Keratinocyte (primary cell): ENCODE measurements around the gene PLPP3. TPM values are rescaled to one million over a fixed set of nuclear protein-coding genes. Genes with fewer than 3 reads are reported as not detected.

Source experiments
- DNase-seq: peaks from one replicate; pipeline ENCODE4 v3.0.0-alpha.2; 2011; ENCODE audit warnings: low read depth, missing footprints, low spot score
- FAIRE-seq: peaks from 2 replicates; lab custom pipeline; 2011; peaks lifted over from hg19 to GRCh38; lab: Jason Lieb, UNC
- H2AFZ ChIP-seq: 2 replicates; pipeline ENCODE4 v1.6.0; 2012; ENCODE audit warnings: low read length, control low read depth, inconsistent platforms; ENCODE audit not compliant: control insufficient read depth
- H3K27ac ChIP-seq: 2 replicates; pipeline ENCODE4 v1.5.1; 2011; ENCODE audit warnings: low read length; ENCODE audit not compliant: control insufficient read depth, insufficient read depth
- H3K27me3 ChIP-seq: 3 replicates; pipeline ENCODE4 v1.6.0; 2011; ENCODE audit warnings: low read length; ENCODE audit not compliant: control insufficient read depth, insufficient read depth; ENCODE audit errors: extremely low read depth
- H3K36me3 ChIP-seq, 2 experiments: 2 replicates in 1 of 2; 3 replicates in 1 of 2; pipeline ENCODE4 v1.5.1; 2011; ENCODE audit warnings: low read length in 2 of 2, mild to moderate bottlenecking in 1 of 2; ENCODE audit not compliant: control insufficient read depth in 2 of 2, insufficient read depth in 2 of 2; ENCODE audit errors: extremely low read depth in 1 of 2
- H3K4me1 ChIP-seq: 3 replicates; pipeline ENCODE4 v1.5.1; 2011; ENCODE audit warnings: low read length; ENCODE audit not compliant: control insufficient read depth, insufficient read depth; ENCODE audit errors: extremely low read depth
- H3K4me2 ChIP-seq: 3 replicates; pipeline ENCODE4 v1.6.0; 2011; ENCODE audit warnings: low read depth, low read length; ENCODE audit not compliant: control insufficient read depth, insufficient read depth; ENCODE audit errors: extremely low read depth
- H3K4me3 ChIP-seq, 3 experiments: fragments of 200-600 bp in 1 of 3; sonication (generic) in 1 of 3; 2 replicates in 2 of 3; 3 replicates in 1 of 3; pipeline ENCODE4 v1.5.1; 2011 to 2016; ENCODE audit warnings: low read length in 3 of 3, mild to moderate bottlenecking in 3 of 3, control low read depth in 2 of 3, inconsistent platforms in 1 of 3, low read depth in 1 of 3, mixed read lengths in 1 of 3, mixed run types in 1 of 3, moderate library complexity in 1 of 3; ENCODE audit not compliant: control insufficient read depth in 2 of 3, insufficient read depth in 2 of 3; ENCODE audit errors: extremely low read depth in 1 of 3
- H3K79me2 ChIP-seq: 2 replicates; pipeline ENCODE4 v1.6.0; 2012; ENCODE audit warnings: low read length; ENCODE audit not compliant: control insufficient read depth, insufficient read depth
- H3K9ac ChIP-seq: 3 replicates; pipeline ENCODE4 v1.6.0; 2011; ENCODE audit warnings: low read length; ENCODE audit not compliant: control insufficient read depth, insufficient read depth; ENCODE audit errors: extremely low read depth
- H3K9me1 ChIP-seq: 3 replicates; pipeline ENCODE4 v1.6.0; 2011; ENCODE audit warnings: low read length; ENCODE audit not compliant: control insufficient read depth, insufficient read depth; ENCODE audit errors: extremely low read depth
- H3K9me3 ChIP-seq: 2 replicates; pipeline ENCODE4 v1.5.1; 2012; ENCODE audit warnings: low read depth, low read length; ENCODE audit not compliant: control insufficient read depth
- H4K20me1 ChIP-seq: 3 replicates; pipeline ENCODE4 v1.6.0; 2011; ENCODE audit warnings: low read length; ENCODE audit not compliant: control insufficient read depth, insufficient read depth; ENCODE audit errors: extremely low read depth
- EZH2 ChIP-seq: IDR thresholded peaks from one replicate; pipeline ENCODE4 v1.6.1; 2012; ENCODE audit warnings: inconsistent platforms, mild to moderate bottlenecking, low read length, moderate library complexity
- dilution Hi-C: fragments of 300-500 bp; cut with MboI; formaldehyde crosslinking; loops from one replicate; pipeline ENCODE4 v1.7.0; 2020; ENCODE audit warnings: low sequenced_read_pairs; ENCODE audit not compliant: extremely low pct_ligation_motif_present
- polyA plus RNA-seq, 5 experiments: library from polyadenylated mRNA; depleted of rRNA in 3 of 5; stranded (reverse) in 3 of 5; stranded (forward) in 1 of 5; unstranded in 1 of 5; fragments of >200 nt; gene quantifications; 1 replicate in 1 of 5; 2 replicates in 3 of 5; 3 replicates in 1 of 5; pipeline versions ENCODE4 v1.2.1 to v1.2.3, GENCODE V29; 2011 to 2012; ENCODE audit warnings: missing spikeins in 2 of 5, low read depth in 1 of 5, low replicate concordance in 1 of 5
- TF ChIP-seq, protein P1 (sequence below), 3 experiments: IDR thresholded peaks in 1 of 3; conservative IDR thresholded peaks in 1 of 3; optimal IDR thresholded peaks in 1 of 3; 2 replicates in 2 of 3; 3 replicates in 1 of 3; pipeline versions ENCODE3 to v1.5.1; 2011; ENCODE audit warnings: low read length in 3 of 3, mild to moderate bottlenecking in 3 of 3, moderate library complexity in 2 of 3, control low read depth in 1 of 3, inconsistent platforms in 1 of 3; ENCODE audit not compliant: insufficient read depth in 2 of 3; ENCODE audit errors: extremely low read depth in 1 of 3

The PLPP3 gene
- polyA plus RNA-seq, 1 donor (not counting 4 experiments of a cell fraction or from before 2014, with no cell fraction given) = 4.0 TPM

DNA sequence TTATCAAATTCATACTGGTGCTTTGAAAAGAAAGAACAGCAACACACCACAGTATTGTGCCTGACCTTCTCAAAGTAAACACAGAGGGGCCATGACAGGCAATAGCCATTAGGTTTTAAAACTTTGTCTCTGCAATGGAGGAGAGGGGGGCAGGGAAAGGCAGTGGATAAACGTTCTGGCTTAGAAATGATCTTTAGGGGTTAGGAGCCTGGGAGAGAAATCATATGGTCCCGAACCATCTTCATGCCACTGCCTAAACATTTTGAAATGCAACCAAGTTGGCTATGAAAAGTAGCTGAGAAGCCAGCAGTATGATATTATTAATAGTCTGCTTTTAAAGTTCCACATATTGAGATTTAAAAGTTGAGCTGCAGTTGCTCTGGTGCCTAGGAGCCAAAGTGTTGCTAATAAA lies 39.8 kb downstream of the PLPP3 start:
- no peaks in the 10 kb centered on the region for H3K27me3 ChIP-seq
- H3K9me1 ChIP-seq = no peaks in the 10 kb centered on the region
- no peak overlapping the region for H3K4me3 ChIP-seq
- dilution Hi-C loops = no loop called here
- no peak for FAIRE-seq
- no peaks in the 10 kb centered on the region for H4K20me1 ChIP-seq
- no peak overlapping the region for H2AFZ ChIP-seq
- H3K4me1 ChIP-seq = peaks cover under 1% of the 10 kb centered on the region
- no peak overlapping the region for H3K4me2 ChIP-seq
- TF ChIP-seq, protein P1, sequence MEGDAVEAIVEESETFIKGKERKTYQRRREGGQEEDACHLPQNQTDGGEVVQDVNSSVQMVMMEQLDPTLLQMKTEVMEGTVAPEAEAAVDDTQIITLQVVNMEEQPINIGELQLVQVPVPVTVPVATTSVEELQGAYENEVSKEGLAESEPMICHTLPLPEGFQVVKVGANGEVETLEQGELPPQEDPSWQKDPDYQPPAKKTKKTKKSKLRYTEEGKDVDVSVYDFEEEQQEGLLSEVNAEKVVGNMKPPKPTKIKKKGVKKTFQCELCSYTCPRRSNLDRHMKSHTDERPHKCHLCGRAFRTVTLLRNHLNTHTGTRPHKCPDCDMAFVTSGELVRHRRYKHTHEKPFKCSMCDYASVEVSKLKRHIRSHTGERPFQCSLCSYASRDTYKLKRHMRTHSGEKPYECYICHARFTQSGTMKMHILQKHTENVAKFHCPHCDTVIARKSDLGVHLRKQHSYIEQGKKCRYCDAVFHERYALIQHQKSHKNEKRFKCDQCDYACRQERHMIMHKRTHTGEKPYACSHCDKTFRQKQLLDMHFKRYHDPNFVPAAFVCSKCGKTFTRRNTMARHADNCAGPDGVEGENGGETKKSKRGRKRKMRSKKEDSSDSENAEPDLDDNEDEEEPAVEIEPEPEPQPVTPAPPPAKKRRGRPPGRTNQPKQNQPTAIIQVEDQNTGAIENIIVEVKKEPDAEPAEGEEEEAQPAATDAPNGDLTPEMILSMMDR (optimal IDR thresholded peaks at IDR 0.05 in 1 of 3, IDR thresholded peaks at IDR 0.05 in 1 of 3, conservative IDR thresholded peaks at IDR 0.05 in 1 of 3; ENCODE audit: extremely low read depth in 1 of 3, insufficient read depth in 2 of 3, low read length in 3 of 3) = no peak
- TF ChIP-seq EZH2 = no peak
- no peaks in the 10 kb centered on the region for H3K79me2 ChIP-seq
- H3K36me3 ChIP-seq = no peaks in the 10 kb centered on the region
- H3K9ac ChIP-seq = no peak overlapping the region
- DNase-seq = no peak
- H3K9me3 ChIP-seq = no peaks in the 10 kb centered on the region
- no peak overlapping the region for H3K27ac ChIP-seq

DNA sequence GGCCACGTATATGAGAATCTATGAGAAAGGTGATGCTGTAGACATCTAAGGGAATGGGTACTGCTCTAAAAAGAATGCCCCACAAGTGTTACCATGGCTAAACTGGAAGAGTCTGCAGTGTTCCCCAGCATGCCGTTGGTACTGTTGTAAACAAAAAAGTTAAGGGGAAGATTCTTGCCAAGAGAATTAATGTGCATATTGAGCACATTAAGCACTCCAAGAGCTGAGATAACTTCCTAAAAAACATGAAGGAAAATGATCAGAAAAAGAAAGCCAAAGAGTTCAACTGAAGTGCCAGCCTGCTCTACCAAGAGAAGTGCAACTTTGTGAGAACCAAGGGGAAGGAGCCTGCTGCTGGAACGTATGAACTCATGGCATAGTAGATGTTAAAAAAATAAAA lies 40.8 kb downstream of the PLPP3 start:
- H3K27ac ChIP-seq = no peak overlapping the region
- peaks cover 10% of the 10 kb centered on the region for H3K4me1 ChIP-seq
- no peaks in the 10 kb centered on the region for H3K9me3 ChIP-seq
- H4K20me1 ChIP-seq = no peaks in the 10 kb centered on the region
- no peak for DNase-seq
- no peak overlapping the region for H3K4me3 ChIP-seq
- no peaks in the 10 kb centered on the region for H3K9me1 ChIP-seq
- no peaks in the 10 kb centered on the region for H3K27me3 ChIP-seq
- H3K4me2 ChIP-seq = no peak overlapping the region
- no peak for TF ChIP-seq EZH2
- TF ChIP-seq, protein P1 (optimal IDR thresholded peaks at IDR 0.05 in 1 of 3, IDR thresholded peaks at IDR 0.05 in 1 of 3, conservative IDR thresholded peaks at IDR 0.05 in 1 of 3; ENCODE audit: extremely low read depth in 1 of 3, insufficient read depth in 2 of 3, low read length in 3 of 3) = no peak
- H3K79me2 ChIP-seq = no peaks in the 10 kb centered on the region
- FAIRE-seq = no peak
- dilution Hi-C loops = no loop called here
- H3K36me3 ChIP-seq = no peaks in the 10 kb centered on the region
- no peak overlapping the region for H2AFZ ChIP-seq
- no peak overlapping the region for H3K9ac ChIP-seq
